Sigmoid colon (tissue), 3 donors: ENCODE measurements around the gene ZFYVE21.

Experiments used
- POLR2A ChIP-seq, 2 donors: fragments of 450-650 bp; IDR thresholded peaks; one replicate each; pipeline ENCODE4 v1.6.1; 2016; ENCODE audit warnings: antibody characterized with exemption in 2 of 2, mild to moderate bottlenecking in 2 of 2, moderate library complexity in 2 of 2
- TF ChIP-seq, protein P1 (sequence below), 4 experiments: fragments of 450-650 bp in 3 of 4; fragments of 200-600 bp in 1 of 4; IDR thresholded peaks; one replicate each; pipeline ENCODE4 v1.5.1; 2016 to 2019; ENCODE audit warnings: antibody characterized with exemption in 4 of 4, mild to moderate bottlenecking in 3 of 4, moderate library complexity in 2 of 4

DNA sequence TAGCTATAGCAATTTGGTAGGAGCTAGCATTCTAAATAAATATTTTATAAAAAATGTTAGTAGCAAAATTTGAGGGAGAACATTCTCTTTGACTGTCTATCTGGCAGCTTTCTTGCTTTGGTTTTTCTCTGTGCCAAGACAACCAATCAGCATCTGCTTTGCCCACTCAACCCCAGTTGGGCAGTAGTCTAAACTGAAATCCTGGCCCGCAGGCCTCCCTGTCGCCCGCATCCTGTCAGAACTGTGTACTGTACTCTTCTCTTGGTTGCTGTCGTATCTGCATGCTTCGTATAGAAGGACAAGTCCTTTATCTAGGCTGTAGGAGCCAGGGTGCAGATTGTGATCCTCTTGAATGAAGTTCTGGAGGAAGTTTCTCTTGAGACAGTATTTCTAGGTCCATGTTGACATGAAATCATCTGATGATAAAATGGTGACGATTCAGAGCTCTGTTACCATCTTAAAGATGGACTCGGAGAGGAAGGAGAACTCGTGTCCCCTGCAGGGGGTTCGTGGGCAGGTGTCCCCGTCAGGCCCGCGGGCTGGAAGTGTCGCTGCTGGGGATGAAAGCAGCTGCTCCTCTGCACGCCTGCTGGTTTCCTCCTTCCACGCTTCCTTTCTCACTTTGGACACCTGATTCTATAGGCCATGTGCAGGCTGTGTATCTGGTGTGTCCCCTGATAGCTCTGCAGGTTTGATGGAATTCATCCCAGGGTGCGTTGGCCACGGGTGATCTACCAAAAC, 34.9 kb upstream of the ZFYVE21 start:
- TF ChIP-seq, protein P1, sequence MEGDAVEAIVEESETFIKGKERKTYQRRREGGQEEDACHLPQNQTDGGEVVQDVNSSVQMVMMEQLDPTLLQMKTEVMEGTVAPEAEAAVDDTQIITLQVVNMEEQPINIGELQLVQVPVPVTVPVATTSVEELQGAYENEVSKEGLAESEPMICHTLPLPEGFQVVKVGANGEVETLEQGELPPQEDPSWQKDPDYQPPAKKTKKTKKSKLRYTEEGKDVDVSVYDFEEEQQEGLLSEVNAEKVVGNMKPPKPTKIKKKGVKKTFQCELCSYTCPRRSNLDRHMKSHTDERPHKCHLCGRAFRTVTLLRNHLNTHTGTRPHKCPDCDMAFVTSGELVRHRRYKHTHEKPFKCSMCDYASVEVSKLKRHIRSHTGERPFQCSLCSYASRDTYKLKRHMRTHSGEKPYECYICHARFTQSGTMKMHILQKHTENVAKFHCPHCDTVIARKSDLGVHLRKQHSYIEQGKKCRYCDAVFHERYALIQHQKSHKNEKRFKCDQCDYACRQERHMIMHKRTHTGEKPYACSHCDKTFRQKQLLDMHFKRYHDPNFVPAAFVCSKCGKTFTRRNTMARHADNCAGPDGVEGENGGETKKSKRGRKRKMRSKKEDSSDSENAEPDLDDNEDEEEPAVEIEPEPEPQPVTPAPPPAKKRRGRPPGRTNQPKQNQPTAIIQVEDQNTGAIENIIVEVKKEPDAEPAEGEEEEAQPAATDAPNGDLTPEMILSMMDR (IDR thresholded peaks at IDR 0.05), result no peak
- TF ChIP-seq POLR2A (IDR thresholded peaks at IDR 0.05), result no peak
